Measurements from ENCODE around the gene ANKS1A.

DNA sequence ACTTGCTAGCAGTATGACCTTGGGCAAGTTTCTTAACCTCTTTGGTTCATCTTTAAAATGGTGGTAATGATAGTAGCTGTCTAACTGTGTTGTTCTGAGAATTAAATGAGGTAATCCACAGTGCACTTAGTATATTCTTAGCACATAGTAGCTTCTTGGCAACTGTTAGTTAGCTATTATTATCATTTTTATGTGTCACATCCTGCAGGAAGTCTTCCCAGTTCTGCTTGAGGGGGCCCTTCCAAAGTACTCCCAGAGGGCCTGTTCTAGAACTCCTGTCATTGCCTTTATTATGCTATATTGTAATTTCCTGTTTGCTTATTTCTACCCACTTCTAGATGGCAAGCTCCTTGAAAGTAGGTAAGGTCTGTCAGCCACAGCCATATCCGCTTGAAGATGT, 30.6 kb downstream of the ANKS1A start:
- TF ChIP-seq, protein P1, sequence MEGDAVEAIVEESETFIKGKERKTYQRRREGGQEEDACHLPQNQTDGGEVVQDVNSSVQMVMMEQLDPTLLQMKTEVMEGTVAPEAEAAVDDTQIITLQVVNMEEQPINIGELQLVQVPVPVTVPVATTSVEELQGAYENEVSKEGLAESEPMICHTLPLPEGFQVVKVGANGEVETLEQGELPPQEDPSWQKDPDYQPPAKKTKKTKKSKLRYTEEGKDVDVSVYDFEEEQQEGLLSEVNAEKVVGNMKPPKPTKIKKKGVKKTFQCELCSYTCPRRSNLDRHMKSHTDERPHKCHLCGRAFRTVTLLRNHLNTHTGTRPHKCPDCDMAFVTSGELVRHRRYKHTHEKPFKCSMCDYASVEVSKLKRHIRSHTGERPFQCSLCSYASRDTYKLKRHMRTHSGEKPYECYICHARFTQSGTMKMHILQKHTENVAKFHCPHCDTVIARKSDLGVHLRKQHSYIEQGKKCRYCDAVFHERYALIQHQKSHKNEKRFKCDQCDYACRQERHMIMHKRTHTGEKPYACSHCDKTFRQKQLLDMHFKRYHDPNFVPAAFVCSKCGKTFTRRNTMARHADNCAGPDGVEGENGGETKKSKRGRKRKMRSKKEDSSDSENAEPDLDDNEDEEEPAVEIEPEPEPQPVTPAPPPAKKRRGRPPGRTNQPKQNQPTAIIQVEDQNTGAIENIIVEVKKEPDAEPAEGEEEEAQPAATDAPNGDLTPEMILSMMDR (IDR thresholded peaks at IDR 0.05) = no peak
- TF ChIP-seq, protein P2, sequence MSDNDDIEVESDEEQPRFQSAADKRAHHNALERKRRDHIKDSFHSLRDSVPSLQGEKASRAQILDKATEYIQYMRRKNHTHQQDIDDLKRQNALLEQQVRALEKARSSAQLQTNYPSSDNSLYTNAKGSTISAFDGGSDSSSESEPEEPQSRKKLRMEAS (IDR thresholded peaks at IDR 0.05) = no peak
- TF ChIP-seq CEBPB (IDR thresholded peaks at IDR 0.05) = no peak
- TF ChIP-seq GATA3 (IDR thresholded peaks at IDR 0.05; ENCODE audit: borderline replicate concordance) = no peak

Data from A549 (cell line).